Central memory CD8-positive, alpha-beta T cell (primary cell): Measurements from ENCODE around the gene ATP11C.

Experiments used
- ATAC-seq: fragments of 150-1000 bp; cut with Tn5 transposase; replicated peaks from 2 replicates; pipeline ENCODE4 v1.10.0; 2022; ENCODE audit warnings: mild to moderate bottlenecking, moderate FRiP score, moderate number of reproducible peaks; ENCODE audit not compliant: poor library complexity, severe bottlenecking; ENCODE audit errors: extremely low read depth
- DNase-seq, 2 donors: peaks; one replicate each; pipeline ENCODE4 v3.0.0; 2021; ENCODE audit warnings: low spot score in 2 of 2
- H3K27ac Mint-ChIP-seq: one replicate; pipeline ENCODE4 v1.8.0; 2022; ENCODE audit warnings: low read depth, mild to moderate bottlenecking, moderate library complexity, mixed read lengths
- H3K27me3 Mint-ChIP-seq: one replicate; pipeline ENCODE4 v1.8.0; 2022; ENCODE audit warnings: mixed read lengths
- H3K36me3 Mint-ChIP-seq: one replicate; pipeline ENCODE4 v1.8.0; 2022; ENCODE audit warnings: mild to moderate bottlenecking, moderate library complexity, mixed read lengths; ENCODE audit not compliant: insufficient read depth
- H3K4me1 Mint-ChIP-seq: one replicate; pipeline ENCODE4 v1.8.0; 2022; ENCODE audit warnings: mixed read lengths
- H3K4me3 Mint-ChIP-seq: one replicate; pipeline ENCODE4 v1.8.0; 2022; ENCODE audit warnings: mild to moderate bottlenecking, moderate library complexity, mixed read lengths
- H3K9me3 Mint-ChIP-seq: one replicate; pipeline ENCODE4 v1.8.0; 2022; ENCODE audit warnings: mixed read lengths

ATP11C gene

GRCh38 chrX:139914421-139914820 is 18.4 kb downstream of the ATP11C start:
- H3K4me1 Mint-ChIP-seq: peaks cover 9% of the 10 kb centered on the region
- H3K9me3 Mint-ChIP-seq: no peaks in the 10 kb centered on the region
- no peak for ATAC-seq

DNA sequence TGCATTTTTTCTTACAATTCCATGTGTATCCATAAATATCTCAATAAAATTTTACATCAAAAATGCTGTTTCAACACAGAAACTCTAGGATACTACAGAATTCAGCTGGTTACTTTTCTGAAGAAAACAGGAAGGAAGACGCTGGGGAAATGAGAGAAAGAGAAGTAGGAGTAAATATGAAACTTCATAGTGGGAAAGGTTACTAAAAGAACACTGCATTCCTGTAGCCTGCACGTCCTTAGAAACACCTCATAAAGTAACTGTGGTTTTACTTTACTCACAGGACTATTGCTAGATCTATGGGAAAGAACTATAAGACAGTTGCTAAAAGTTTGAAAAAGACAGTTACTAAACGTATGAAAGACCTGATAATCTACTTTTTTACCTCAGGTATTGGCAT is 23.1 kb downstream of the ATP11C start:
- no peak overlapping the region for H3K4me3 Mint-ChIP-seq
- DNase-seq: no peak
- peaks cover 20% of the 10 kb centered on the region for H3K4me1 Mint-ChIP-seq
- H3K27ac Mint-ChIP-seq: no peak overlapping the region
- H3K9me3 Mint-ChIP-seq: no peaks in the 10 kb centered on the region
- peaks cover 6% of the 10 kb centered on the region for H3K36me3 Mint-ChIP-seq
- no peaks in the 10 kb centered on the region for H3K27me3 Mint-ChIP-seq
- ATAC-seq: no peak

More at GRCh38 chrX:139914421-139914820, 18.4 kb downstream of the ATP11C start:
- H3K36me3 Mint-ChIP-seq: peaks cover 4% of the 10 kb centered on the region
- H3K4me3 Mint-ChIP-seq: no peak overlapping the region
- H3K27me3 Mint-ChIP-seq: no peaks in the 10 kb centered on the region
- no peak overlapping the region for H3K27ac Mint-ChIP-seq
- no peak for DNase-seq

GRCh38 chrX:139907078-139907477 is 25.8 kb downstream of the ATP11C start:
- no peaks in the 10 kb centered on the region for H3K9me3 Mint-ChIP-seq
- peaks cover 5% of the 10 kb centered on the region for H3K36me3 Mint-ChIP-seq
- ATAC-seq (no peak), DNase-seq (no peak)
- H3K4me3 Mint-ChIP-seq: no peak overlapping the region
- H3K27ac Mint-ChIP-seq: no peak overlapping the region
- no peaks in the 10 kb centered on the region for H3K27me3 Mint-ChIP-seq
- peaks cover 24% of the 10 kb centered on the region for H3K4me1 Mint-ChIP-seq

GRCh38 chrX:139905743-139906142 is 27.1 kb downstream of the ATP11C start:
- no peaks in the 10 kb centered on the region for H3K9me3 Mint-ChIP-seq
- no peaks in the 10 kb centered on the region for H3K27me3 Mint-ChIP-seq
- H3K27ac Mint-ChIP-seq: no peak overlapping the region
- H3K4me1 Mint-ChIP-seq: peaks cover 15% of the 10 kb centered on the region
- DNase-seq (no peak), ATAC-seq (no peak)
- H3K4me3 Mint-ChIP-seq: no peak overlapping the region
- peaks cover 5% of the 10 kb centered on the region for H3K36me3 Mint-ChIP-seq

DNA sequence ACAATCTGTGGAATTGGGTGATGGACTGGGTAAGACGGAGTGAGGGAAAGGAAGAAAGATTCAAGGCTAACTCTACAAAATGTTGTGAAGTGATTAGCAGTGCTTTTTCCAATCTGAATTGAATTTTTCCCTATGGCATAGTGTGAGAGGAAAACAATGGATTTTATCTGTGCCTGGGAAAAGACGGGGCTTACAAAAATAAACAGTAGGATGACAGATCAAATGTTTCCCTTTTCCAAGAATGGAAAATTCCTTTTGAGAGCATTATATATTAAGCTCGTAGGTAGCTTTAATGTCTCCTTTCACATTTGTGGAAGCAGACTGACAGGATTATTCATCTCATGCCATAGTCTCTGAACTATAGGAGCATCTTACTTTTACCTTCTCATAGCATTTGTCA is 27.8 kb downstream of the ATP11C start:
- Mint-ChIP-seq H3K4me3 (no peak overlapping the region), H3K27ac (no peak overlapping the region), H3K9me3 (no peaks in the 10 kb centered on the region), H3K27me3 (no peaks in the 10 kb centered on the region), H3K36me3 (peaks cover 5% of the 10 kb centered on the region), H3K4me1 (peaks cover 15% of the 10 kb centered on the region)
- DNase-seq (no peak), ATAC-seq (no peak)

- Mint-ChIP-seq H3K4me1 (peaks cover 13% of the 10 kb centered on the region), H3K27ac (no peak overlapping the region)
- DNase-seq: no peak
Observed at GRCh38 chrX:139903210-139903609, 29.6 kb downstream of the ATP11C start.

GRCh38 chrX:139902559-139902958 is 30.3 kb downstream of the ATP11C start:
- ATAC-seq (no peak), DNase-seq (no peak)
- H3K4me3 Mint-ChIP-seq: no peak overlapping the region
- H3K27me3 Mint-ChIP-seq: no peaks in the 10 kb centered on the region
- peaks cover 8% of the 10 kb centered on the region for H3K4me1 Mint-ChIP-seq
- H3K27ac Mint-ChIP-seq: no peak overlapping the region
- no peaks in the 10 kb centered on the region for H3K9me3 Mint-ChIP-seq
- H3K36me3 Mint-ChIP-seq: peaks cover 2% of the 10 kb centered on the region

More at GRCh38 chrX:139903210-139903609, 29.6 kb downstream of the ATP11C start:
- ATAC-seq: no peak
- H3K4me3 Mint-ChIP-seq: no peak overlapping the region
- H3K27me3 Mint-ChIP-seq: no peaks in the 10 kb centered on the region
- H3K36me3 Mint-ChIP-seq: peaks cover 2% of the 10 kb centered on the region
- no peaks in the 10 kb centered on the region for H3K9me3 Mint-ChIP-seq

GRCh38 chrX:139898334-139898733 is 34.5 kb downstream of the ATP11C start:
- Mint-ChIP-seq H3K36me3 (no peaks in the 10 kb centered on the region), H3K9me3 (no peaks in the 10 kb centered on the region), H3K4me1 (peaks cover 6% of the 10 kb centered on the region), H3K27me3 (no peaks in the 10 kb centered on the region), H3K4me3 (no peak overlapping the region), H3K27ac (no peak overlapping the region)
- DNase-seq (no peak), ATAC-seq (no peak)

- no peaks in the 10 kb centered on the region for H3K9me3 Mint-ChIP-seq
- ATAC-seq (no peak), DNase-seq (no peak)
- H3K27me3 Mint-ChIP-seq: no peaks in the 10 kb centered on the region
- peaks cover 16% of the 10 kb centered on the region for H3K4me1 Mint-ChIP-seq
- H3K27ac Mint-ChIP-seq: no peak overlapping the region
- H3K36me3 Mint-ChIP-seq: no peaks in the 10 kb centered on the region
- H3K4me3 Mint-ChIP-seq: no peak overlapping the region
Observed at GRCh38 chrX:139892512-139892911, 40.3 kb downstream of the ATP11C start.

DNA sequence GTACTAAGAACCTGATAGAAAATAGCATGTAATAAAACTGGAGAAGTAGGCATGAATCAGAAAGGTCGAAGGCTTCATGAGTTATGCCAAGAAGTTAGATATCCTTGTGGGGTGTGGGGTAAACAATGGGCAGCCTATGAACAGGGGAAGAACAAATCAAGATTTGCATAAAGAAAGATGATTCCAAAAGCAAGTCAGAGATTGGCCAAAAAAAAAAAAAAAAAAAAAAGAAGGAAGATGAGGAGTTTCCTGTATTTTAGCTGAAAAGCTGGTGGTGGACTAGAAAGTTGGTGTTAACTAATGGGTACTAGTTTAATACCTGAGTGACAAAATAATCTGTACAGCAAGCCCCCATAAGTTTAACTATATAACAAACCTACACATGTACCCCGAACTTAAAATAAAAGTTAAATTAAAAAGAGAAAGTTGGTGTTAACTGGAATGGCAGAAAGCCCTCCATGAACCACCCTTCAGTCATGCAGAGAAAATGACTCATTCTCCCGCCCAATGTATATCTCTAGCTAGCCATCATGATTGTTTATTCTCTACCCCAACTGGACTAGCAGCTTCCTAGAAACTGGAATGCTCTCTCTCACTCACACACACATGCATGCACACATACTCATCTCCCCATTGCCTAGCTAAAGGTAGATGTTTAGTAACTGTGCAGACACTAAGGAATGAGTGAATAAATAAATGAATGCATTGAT is 41.7 kb downstream of the ATP11C start:
- ATAC-seq (no peak), DNase-seq (no peak)
- Mint-ChIP-seq H3K4me1 (peaks cover 16% of the 10 kb centered on the region), H3K36me3 (no peaks in the 10 kb centered on the region), H3K27me3 (no peaks in the 10 kb centered on the region), H3K4me3 (no peak overlapping the region), H3K27ac (no peak overlapping the region), H3K9me3 (no peaks in the 10 kb centered on the region)

DNA sequence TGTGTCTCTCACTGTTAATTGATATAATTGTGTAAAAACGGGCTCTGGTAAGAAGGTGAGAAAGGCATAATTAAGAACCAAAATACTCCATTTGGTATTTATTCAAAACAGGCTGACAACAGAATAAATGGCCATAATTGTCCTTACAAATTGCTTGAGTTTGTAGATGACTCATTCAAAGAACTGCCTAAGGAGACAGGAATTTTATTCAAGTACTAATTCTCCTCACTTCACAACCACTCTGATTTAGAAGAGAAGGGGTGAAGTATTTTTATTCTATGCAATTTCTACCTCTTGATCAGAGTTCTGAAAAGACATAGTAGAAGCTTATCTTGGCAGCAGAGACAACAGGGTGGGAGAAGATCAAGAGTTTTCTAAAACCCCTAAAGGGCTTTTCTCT is 43.1 kb downstream of the ATP11C start:
- no peak for DNase-seq
- no peak for ATAC-seq
- Mint-ChIP-seq H3K36me3 (peaks cover 1% of the 10 kb centered on the region), H3K4me1 (peaks cover 26% of the 10 kb centered on the region), H3K27ac (no peak overlapping the region), H3K9me3 (no peaks in the 10 kb centered on the region), H3K4me3 (no peak overlapping the region), H3K27me3 (no peaks in the 10 kb centered on the region)

- ATAC-seq (no peak), DNase-seq (no peak)
- Mint-ChIP-seq H3K9me3 (no peaks in the 10 kb centered on the region), H3K27ac (no peak overlapping the region), H3K27me3 (no peaks in the 10 kb centered on the region), H3K4me1 (peaks cover 30% of the 10 kb centered on the region), H3K36me3 (peaks cover 1% of the 10 kb centered on the region), H3K4me3 (no peak overlapping the region)
Observed at GRCh38 chrX:139883984-139884383, 48.9 kb downstream of the ATP11C start.

GRCh38 chrX:139882299-139882698 is 50.6 kb downstream of the ATP11C start:
- DNase-seq (no peak), ATAC-seq (no peak)
- H3K4me3 Mint-ChIP-seq: no peak overlapping the region
- H3K9me3 Mint-ChIP-seq: no peaks in the 10 kb centered on the region
- H3K27me3 Mint-ChIP-seq: no peaks in the 10 kb centered on the region
- H3K4me1 Mint-ChIP-seq: peaks cover 35% of the 10 kb centered on the region
- peaks cover 4% of the 10 kb centered on the region for H3K36me3 Mint-ChIP-seq
- H3K27ac Mint-ChIP-seq: no peak overlapping the region
